Activated CD8-positive, alpha-beta T cell treated with anti-CD3 and anti-CD28 coated beads for 36 hours (primary cell): Measurements from ENCODE around the gene PLEKHM2. TPM values are rescaled to one million over a fixed set of nuclear protein-coding genes. Genes with fewer than 3 reads are reported as not detected.

Experiments
- ATAC-seq: fragments of 200-7000 bp; cut with Tn5 transposase; one replicate; pipeline ENCODE4 v1.10.0; 2021; ENCODE audit warnings: mild to moderate bottlenecking, moderate library complexity
- CTCF ChIA-PET: fragments of 350-600 bp; sonication (Branson Sonifier 250); formaldehyde crosslinking; loops from one replicate; lab custom pipeline; 2021; ENCODE audit warnings: antibody characterized with exemption; lab: Charles Lee
- POLR2A ChIA-PET: fragments of 350-600 bp; sonication (Branson Sonifier 250); formaldehyde crosslinking; loops from one replicate; lab custom pipeline; 2021; ENCODE audit warnings: antibody characterized with exemption; lab: Charles Lee
- DNase-seq: peaks from one replicate; pipeline ENCODE4 v3.0.0-alpha.2; 2020
- H3K27ac Mint-ChIP-seq: one replicate; pipeline ENCODE4 v1.8.0; 2021; ENCODE audit warnings: mild to moderate bottlenecking, mixed read lengths
- H3K27me3 Mint-ChIP-seq: one replicate; pipeline ENCODE4 v1.8.0; 2021; ENCODE audit warnings: mixed read lengths
- H3K36me3 Mint-ChIP-seq: one replicate; pipeline ENCODE4 v1.8.0; 2021; ENCODE audit warnings: low read depth, mixed read lengths
- H3K4me1 Mint-ChIP-seq: one replicate; pipeline ENCODE4 v1.8.0; 2021; ENCODE audit warnings: low read depth, mixed read lengths
- H3K4me3 Mint-ChIP-seq: one replicate; pipeline ENCODE4 v1.8.0; 2021; ENCODE audit warnings: mild to moderate bottlenecking, moderate library complexity, mixed read lengths
- H3K9me3 Mint-ChIP-seq: one replicate; pipeline ENCODE4 v1.8.0; 2021; ENCODE audit warnings: mixed read lengths
- CTCF ChIP-seq: fragments of 200-600 bp; IDR thresholded peaks from one replicate; pipeline ENCODE4 v1.8.0; 2022; ENCODE audit warnings: antibody characterized with exemption, mild to moderate bottlenecking
- intact Hi-C: fragments of 100-400 bp; cut with micrococcal nuclease; formaldehyde crosslinking; loops from one replicate; pipeline ENCODE4 v1.10.0; 2022
- total RNA-seq, 2 experiments: library from RNA; stranded (reverse); gene quantifications; one replicate each; pipeline ENCODE4 v1.2.3, GENCODE V29; 2021

Gene PLEKHM2
- total RNA-seq, 2 experiments from 2014 or later: 41.5 to 42.9 TPM

GRCh38 chr1:15749399-15750291 lies 65.5 kb downstream of the PLEKHM2 start:
- TF ChIP-seq CTCF: no peak
- Mint-ChIP-seq H3K27me3 (peaks cover 2% of the 10 kb centered on the region), H3K4me1 (no peaks in the 10 kb centered on the region), H3K4me3 (no peak overlapping the region), H3K9me3 (no peaks in the 10 kb centered on the region), H3K36me3 (no peaks in the 10 kb centered on the region), H3K27ac (no peak overlapping the region)
- ChIA-PET POLR2A (no interaction called here), CTCF (interaction anchor here (1.5 kb wide), 1 partner anchor 42 kb away, joined by 4 read pairs; no protein-coding TSS in a partner anchor)
- no peak for ATAC-seq
- intact Hi-C loops: loop anchor here (10.0 kb wide), 1 partner anchor 155 kb away; no protein-coding TSS in a partner anchor
- no peak for DNase-seq

- H3K36me3 Mint-ChIP-seq: no peaks in the 10 kb centered on the region
- intact Hi-C loops: no loop called here
- H3K27me3 Mint-ChIP-seq: peaks cover 5% of the 10 kb centered on the region
- POLR2A ChIA-PET: no interaction called here
- CTCF ChIA-PET: no interaction called here
- H3K4me3 Mint-ChIP-seq: no peak overlapping the region
- TF ChIP-seq CTCF: no peak
- H3K4me1 Mint-ChIP-seq: no peaks in the 10 kb centered on the region
- H3K9me3 Mint-ChIP-seq: no peaks in the 10 kb centered on the region
- DNase-seq (no peak), ATAC-seq (no peak)
- H3K27ac Mint-ChIP-seq: no peak overlapping the region
Observed at GRCh38 chr1:15750924-15751323, 66.8 kb downstream of the PLEKHM2 start.

GRCh38 chr1:15751717-15752116 lies 67.6 kb downstream of the PLEKHM2 start:
- Mint-ChIP-seq H3K9me3 (no peaks in the 10 kb centered on the region), H3K27me3 (peaks cover 12% of the 10 kb centered on the region), H3K4me3 (no peak overlapping the region), H3K4me1 (peaks cover 5% of the 10 kb centered on the region), H3K27ac (no peak overlapping the region), H3K36me3 (no peaks in the 10 kb centered on the region)
- DNase-seq (no peak), ATAC-seq (no peak)
- TF ChIP-seq CTCF: no peak
- POLR2A ChIA-PET: no interaction called here
- intact Hi-C loops: no loop called here
- CTCF ChIA-PET: no interaction called here

- CTCF ChIA-PET: no interaction called here
- intact Hi-C loops: no loop called here
- no peak for ATAC-seq
- POLR2A ChIA-PET: no interaction called here
- peaks cover 10% of the 10 kb centered on the region for H3K4me1 Mint-ChIP-seq
- no peak overlapping the region for H3K27ac Mint-ChIP-seq
- peaks cover 24% of the 10 kb centered on the region for H3K27me3 Mint-ChIP-seq
- DNase-seq: no peak
- no peaks in the 10 kb centered on the region for H3K9me3 Mint-ChIP-seq
- no peaks in the 10 kb centered on the region for H3K36me3 Mint-ChIP-seq
- TF ChIP-seq CTCF: no peak
- no peak overlapping the region for H3K4me3 Mint-ChIP-seq
Observed at GRCh38 chr1:15753776-15754175, 69.7 kb downstream of the PLEKHM2 start.

- Mint-ChIP-seq H3K36me3 (no peaks in the 10 kb centered on the region), H3K27ac (no peak overlapping the region), H3K27me3 (peaks cover 30% of the 10 kb centered on the region), H3K4me3 (no peak overlapping the region), H3K9me3 (no peaks in the 10 kb centered on the region), H3K4me1 (peaks cover 10% of the 10 kb centered on the region)
- TF ChIP-seq CTCF: no peak
- ATAC-seq: no peak
- intact Hi-C loops: no loop called here
- ChIA-PET CTCF (interaction anchor here (0.5 to 1.6 kb wide), 3 partner anchors 14 to 146 kb away, joined by 3 to 4 read pairs (median 4); no protein-coding TSS in a partner anchor), POLR2A (no interaction called here)
- DNase-seq: no peak
Observed at GRCh38 chr1:15755021-15755645, 71.0 kb downstream of the PLEKHM2 start.
